Measurements from ENCODE around the gene RPL19. TPM values are rescaled to one million over a fixed set of nuclear protein-coding genes. Genes with fewer than 3 reads are reported as not detected.

Gene RPL19
- polyA plus RNA-seq, 4 donors = 1,700 to 2,088 (median 1,890) TPM

DNA sequence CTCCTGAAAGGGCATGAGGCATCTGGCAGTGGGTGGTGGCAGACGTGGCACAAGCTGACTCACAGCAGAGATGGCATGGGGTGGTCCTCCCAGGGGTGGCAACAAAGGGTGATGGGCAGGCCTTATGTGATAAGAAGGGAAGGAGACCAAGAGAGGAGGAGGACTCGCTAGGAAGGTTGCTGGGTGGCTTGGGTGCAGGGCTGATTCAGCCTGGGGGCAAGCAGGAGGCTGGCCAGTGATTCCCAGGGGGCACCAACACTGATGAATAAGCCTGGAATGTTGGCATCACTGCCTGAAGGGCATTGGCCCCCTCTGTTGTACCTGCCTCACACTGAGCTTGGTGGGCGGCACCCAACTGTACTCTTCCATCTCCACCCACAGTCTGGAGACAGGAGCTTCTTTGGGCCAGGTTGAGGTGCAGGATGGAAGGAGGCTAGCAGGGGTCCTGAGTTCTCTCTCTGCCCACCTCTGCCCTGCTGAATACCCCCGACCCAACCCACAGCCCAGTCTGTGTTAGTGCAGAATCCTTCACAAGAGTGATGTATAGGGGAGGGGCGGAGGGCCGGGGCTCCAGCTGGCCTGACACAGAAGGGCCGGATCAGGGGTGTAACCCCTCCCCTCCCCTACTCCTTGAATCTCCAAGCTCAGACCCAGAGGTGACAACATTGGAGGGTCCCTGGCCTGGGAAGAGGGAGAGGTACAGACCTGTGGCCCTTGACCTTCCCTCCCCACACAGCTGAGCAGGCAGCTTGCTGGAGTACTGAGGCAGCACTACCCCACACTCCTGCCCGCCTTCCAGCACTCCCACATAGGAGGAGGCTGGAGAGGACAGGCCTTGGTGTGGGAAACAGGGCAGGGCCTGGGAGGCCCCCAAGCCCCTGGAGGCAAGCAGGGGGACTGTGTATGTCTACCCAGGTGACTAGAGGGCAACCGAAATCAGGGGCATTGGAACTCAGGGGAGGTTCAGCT, 23.1 kb downstream of the RPL19 start:
- no peak for DNase-seq (ENCODE audit: low read depth in 4 of 4, low spot score in 3 of 4)

DNA sequence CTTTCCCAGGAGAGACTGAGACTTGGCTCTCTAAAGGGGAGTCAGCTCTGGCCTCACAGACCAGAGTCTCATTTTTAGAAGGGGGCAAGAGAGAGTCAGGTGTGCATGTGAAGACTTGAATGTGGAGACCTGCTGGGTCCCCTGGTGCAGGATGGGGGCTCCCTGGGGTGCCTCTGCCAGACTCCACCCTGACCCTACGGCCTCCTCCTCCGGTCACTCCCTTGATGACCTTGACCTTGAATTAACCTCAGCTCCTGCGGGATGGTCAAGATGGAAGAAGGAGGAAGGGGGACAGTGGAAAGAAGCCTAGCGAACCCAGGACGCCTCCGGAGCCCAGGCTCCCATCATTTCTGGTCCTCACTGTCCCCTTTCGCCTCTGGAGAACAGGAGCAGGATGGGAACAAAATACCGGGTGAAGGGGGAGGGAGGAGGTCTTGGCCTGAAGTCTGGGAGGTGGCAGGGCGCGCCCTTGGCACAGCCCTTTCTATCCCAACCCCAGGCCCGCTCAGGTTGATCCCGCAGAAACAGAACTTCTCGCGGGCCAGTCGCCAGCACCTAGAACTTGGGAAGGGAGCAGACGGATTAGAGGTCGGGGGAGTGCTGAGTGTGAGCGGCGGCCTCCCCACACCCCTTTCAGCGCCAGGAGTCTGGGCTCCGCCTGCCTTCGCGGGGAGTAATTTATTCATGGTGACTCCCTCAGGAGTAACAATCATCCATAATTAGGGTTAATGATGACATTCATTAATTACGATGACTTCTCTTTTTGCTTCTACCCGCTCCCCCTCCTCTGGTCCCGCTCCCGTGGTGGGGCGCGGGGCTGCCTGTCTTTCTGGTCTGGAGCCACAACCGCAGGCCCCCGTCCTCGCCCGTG, 24.1 kb downstream of the RPL19 start:
- DNase-seq (ENCODE audit: low read depth in 4 of 4, low spot score in 3 of 4) = no peak

DNA sequence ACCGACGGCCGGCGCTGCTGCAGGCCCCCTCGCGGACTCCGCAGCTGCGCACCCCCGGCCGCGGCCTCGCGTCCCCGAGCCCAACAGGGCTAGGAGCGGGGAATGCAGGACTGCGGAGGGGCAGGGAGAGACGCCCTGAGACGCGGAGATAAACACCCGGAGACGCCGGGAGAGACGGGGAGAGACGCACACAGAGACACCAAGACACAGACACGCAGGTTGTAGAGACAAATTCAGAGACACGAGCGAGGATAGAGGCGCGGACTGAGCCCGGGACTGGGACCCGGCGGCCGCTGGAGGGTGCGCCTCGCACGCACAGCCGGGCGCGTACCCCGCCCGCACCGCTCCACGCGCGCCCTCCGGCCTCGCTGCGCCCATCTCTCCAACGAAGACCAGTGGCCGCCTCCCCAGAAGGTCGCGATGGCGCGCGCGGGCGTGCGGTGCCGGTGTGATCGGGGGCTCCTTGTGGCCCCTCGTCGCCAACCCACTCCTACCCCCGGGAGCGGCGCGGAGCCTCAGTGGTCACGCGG, 24.8 kb downstream of the RPL19 start:
- no peak for DNase-seq (ENCODE audit: low read depth in 4 of 4, low spot score in 3 of 4)

DNA sequence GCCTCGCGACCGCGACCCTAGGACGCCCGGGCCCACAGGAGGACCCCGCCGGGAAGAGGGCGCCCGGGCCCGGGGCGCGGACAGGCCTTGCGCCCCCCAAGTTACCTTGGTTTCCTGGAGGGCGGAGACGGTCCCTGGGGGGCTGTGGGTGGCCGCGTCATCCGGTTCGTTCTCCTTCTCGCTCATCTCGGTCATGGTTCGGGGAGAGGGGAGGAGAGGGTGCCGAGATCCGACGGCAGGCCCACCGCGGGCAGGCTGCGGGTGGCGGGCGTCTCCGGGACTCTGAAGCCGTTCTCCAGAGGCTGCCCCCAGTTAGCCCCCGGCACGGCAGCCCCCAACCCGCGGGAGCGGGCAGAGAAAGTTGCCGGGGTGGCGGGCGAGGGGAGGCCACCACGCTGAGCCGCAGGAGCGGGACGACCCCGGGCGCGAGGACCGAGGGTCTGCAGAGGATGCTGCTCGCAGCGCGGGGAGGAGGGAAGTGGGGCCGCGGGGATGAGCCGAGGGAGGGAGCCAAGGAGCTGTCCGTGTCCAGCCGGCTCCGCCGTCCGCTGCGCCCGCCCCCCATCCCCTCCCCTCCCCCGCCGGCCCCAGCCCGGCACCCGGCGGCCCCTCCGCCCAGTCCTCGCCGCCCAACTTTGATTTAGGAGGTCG, 25.4 kb downstream of the RPL19 start, which contains the start of gene STAC2:
STAC2 (minus strand) TSS at position 638 of the 651 bp plus-strand sequence; CDS start at position 195, 443 bp downstream.
- DNase-seq (ENCODE audit: low read depth in 4 of 4, low spot score in 3 of 4) = no peak

DNA sequence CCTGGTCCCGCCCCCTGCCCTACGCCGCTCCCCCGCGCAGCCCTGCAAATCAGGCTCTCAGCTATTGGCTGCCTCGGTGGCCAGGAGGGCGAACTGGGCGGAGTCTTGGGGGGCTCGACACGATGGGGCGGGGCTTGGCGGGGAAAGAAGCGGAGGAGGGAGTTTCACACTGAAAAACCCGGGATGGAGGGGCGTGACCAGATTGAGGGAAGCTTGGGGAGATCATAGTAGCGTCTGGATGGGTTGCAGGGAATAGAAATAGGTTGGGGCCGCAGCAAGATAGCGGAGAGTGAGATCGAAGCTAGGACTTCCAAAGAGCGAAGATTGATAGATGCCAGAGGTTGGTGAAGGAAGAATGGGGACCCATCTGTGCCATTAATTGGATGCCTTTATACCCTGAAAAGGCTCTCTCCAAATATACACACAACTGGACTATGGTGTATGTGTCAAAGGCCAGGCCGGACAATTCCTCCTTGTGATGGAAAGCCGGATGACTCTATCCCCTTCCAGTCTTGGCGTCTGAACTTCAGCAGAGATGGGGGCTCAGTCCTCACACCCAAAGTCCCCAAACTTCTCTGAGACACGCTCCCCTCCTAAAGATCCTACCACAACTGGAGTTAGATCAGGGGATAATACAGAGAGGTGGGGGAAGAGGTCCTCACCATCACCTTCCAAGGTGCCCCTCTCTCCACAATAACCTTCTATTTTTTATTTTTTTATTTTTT, 26.0 kb downstream of the RPL19 start:
- DNase-seq (ENCODE audit: low read depth in 4 of 4, low spot score in 3 of 4) = peak; percentile 70 to 78 (median 76)

DNA sequence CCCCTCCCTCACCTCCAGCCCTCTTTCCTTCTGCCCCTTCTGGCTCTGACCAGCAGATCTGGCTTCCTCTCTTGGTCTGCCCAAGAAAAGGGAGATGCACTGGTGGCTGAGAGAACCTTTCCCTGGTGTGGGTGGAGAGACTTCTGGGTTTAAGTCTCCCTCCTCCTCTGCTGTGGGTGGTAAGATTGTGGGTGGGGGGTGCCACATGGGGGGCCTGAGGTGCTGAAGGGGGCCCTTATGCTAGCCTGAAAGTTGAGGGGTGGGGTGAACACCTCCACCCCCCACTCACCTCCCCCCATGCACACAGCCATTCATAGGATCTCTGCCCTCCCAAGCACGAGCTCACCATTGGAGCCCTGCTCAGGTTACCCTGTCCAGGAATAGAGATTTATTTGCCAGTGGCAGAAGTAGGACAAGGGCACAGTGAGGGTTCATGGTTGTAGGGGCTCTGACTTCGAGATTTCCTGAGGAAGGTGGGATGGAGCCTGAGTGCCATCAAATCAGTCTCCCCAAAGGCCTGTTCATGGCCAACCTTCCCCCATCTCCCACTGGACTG, 27.4 kb downstream of the RPL19 start:
- no peak for DNase-seq (ENCODE audit: low read depth in 4 of 4, low spot score in 3 of 4)

DNA sequence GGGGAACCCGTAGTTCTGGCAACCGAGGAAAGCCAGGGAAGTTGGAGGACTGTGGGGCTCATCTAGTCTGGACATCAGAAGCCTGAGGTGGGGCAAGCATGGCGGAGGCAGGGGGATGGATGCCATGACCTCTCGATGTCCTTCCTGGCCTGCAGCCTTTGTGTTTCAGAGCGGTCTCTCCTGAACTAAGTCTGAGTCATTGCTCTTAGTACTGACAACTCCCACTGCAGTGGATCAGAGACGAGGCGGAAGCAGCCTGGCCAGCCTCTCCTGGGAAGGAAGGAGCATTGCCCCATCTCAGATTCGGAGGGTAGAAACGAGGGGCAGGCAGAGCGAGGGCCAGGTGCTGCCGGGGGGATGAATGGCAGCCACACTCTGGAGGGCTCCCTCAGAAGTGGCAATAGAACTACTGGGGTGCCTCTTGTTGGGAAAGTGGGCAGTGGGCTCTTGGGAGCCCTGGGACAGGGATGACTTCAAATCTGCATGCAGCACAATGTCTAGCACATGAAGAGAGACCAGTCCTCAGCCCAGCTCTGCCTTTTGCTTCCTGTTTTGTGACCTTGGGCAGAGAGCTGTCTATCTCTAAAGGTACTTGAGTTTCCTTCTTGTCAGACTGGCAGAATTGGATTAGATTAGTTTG, 29.3 kb downstream of the RPL19 start:
- DNase-seq (ENCODE audit: low read depth in 4 of 4, low spot score in 3 of 4) = no peak

DNA sequence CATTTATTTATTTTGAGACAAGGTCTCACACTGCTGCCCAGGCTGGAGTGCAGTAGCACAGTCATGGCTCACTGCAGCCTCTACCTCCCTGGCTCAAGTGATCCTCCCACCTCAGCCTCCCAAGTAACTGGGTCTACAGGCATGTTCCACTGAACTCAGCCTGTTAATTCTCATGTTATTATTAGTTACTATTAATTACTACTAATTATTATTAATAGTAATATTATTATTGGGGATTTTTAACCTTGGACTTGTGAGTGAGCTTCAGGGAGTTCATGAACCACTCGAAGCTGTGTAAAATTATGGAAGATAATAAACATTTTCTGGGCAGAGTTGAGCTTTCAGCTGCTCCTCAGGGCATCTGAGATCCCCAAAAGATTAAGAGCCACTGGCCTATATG, 30.3 kb downstream of the RPL19 start:
- no peak for DNase-seq (ENCODE audit: low read depth in 4 of 4, low spot score in 3 of 4)

DNA sequence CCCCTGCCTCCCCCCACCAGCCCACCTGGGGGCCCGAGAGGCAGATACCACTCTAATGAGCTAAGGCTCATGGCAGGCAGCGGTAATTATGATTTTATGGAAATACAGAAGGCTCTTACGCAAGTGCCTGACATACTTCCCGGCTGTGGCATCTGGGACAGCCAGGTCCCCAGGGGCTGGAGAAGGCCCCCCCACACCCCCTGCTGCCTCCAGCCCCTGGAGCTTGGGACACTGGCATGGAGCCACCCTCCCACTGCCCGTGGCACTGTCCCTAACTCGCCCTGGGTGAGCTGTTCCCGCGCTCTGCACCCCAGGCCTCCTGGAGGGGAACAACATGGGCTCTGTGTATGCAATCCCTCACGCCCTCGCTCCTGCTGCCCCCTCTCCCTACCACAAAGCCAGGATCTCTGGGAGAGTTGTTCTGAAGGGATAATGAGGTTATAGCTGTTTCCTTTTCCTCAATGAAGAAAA, 31.0 kb downstream of the RPL19 start:
- DNase-seq (ENCODE audit: low read depth in 4 of 4, low spot score in 3 of 4) = no peak

DNA sequence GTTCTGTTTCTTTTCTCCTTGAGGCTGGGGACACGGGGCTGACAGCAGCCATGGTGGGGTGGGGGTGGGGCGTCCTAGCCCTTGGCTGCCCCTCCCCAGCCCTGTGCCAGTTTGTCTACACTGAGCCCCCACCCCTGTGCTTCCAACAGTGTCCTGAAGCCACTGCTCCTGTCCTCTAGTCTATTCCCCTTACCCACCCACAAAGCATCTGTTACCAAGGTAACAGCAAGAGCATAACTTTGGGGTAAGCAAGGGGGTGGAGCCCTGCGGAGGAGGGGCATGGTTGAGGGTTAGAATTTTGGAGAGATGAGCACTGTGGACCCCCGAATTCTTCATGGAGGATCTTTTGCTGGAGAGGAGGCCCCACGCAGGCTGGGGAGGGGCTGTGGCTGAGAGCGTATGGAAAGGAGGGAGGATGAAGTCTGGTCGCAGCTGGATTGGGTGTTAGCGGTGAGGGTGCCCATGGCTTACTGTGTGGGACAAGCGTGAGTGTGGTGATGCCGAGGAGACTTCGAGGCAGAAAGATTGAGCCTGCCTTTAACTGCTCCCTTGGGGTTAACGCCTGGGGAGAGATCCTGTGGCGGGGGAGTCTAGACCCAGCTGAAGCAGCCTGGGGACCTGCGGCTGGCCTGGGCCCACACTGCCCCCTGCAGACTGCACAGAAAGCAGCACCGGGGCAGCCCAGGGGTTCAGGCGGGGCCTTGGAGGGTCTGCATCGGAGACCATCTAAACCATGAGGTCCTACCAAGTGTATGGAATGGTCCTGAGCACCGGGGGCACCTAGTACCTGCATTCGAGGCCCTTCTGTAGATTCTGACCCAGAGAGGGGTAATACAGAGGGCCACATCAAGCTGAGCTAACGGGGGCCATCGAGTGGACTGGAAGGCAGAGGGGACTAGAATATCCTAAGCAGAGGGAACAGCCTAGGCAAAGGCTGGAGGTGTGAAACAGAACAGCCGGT, 31.8 kb downstream of the RPL19 start:
- no peak for DNase-seq (ENCODE audit: low read depth in 4 of 4, low spot score in 3 of 4)

DNA sequence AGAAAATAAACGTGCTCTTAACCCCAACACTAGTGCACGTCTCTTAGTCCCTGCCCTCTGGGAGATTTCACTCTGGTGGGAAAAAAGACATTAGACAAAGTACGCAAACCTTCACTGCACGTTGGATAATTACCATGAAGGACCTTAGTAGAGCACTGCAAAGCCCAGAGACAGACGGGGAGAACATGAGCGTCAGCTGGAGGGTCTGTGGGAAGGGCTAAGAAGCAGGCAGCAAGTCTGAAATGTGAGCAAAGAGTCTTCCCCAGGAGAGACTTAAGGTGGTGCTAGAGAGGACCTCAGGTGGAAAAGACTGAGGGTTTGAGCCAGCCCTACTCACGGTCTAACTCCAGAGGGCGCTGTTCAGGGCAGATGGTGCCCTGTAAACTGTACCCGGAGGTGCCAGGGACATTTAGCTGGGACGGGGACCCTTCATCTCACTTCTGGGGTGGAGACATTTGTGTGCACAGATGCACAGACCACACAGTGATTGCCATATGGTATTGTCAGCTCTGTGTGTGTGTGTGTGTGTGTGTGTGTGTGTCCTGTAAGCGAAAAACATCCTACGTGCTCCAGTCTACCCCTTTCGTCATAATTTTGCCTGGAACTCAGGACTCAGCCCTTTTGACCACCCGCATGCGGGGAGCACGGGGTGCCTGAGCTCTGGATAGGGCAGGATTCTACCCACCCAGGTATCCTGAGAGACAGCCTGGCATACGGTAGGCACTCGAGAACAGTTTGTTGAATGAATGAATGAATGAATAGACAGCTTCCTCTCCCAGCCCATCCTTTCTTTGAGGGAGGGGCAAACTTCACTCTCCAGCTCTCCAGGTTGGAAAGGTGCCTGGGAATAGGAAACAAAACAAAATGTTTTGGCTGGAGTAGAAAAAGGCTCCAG, 35.7 kb downstream of the RPL19 start:
- no peak for DNase-seq (ENCODE audit: low read depth in 4 of 4, low spot score in 3 of 4)

DNA sequence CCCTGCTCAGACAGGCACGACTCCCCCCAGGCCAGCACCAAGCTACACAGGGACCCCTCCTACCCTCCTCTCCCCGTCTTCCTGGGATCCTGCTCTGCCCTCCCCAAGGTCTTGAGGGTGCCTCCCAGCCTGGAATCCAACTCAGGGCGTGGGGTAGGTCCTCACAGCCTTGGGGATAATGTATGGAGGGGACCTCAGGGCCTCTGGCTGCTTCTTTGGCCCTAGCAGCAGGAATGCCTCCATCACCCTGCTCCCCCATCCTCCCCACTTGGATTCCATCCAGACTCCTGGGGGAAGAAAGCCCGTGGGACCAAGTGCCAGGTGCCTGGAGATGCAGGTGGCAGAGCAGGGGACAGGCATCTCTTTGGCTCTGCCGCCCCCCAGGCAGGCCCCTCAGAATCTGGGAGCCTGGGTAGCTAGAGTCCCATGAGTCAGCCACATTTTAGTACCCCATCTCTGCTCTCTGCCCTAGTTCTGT, 36.4 kb downstream of the RPL19 start:
- DNase-seq (ENCODE audit: low read depth in 4 of 4, low spot score in 3 of 4) = no peak

DNA sequence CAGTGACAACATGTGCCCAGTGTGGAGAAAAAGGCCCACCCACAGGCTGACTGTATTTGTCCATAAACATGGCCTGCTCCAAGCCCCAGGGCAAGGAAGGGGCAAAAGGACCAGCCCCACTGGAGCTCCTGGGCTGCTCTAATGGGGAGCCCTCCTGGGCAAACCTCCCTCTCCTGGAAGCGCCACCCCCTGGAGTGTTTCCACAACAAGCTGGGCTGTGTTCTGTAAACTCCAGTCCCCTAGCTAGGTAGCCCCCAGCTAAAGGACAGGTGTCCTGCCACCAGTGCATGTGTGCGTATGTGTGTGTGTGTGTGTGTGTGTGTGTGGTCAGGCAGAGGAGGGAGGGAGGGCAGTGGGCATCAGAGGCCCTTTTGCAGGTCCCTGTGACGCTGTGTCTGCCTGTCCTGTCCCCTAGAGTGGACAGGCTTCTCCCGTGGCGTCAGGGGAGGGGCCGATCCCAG, 36.9 kb downstream of the RPL19 start:
- DNase-seq (ENCODE audit: low read depth in 4 of 4, low spot score in 3 of 4) = no peak

DNA sequence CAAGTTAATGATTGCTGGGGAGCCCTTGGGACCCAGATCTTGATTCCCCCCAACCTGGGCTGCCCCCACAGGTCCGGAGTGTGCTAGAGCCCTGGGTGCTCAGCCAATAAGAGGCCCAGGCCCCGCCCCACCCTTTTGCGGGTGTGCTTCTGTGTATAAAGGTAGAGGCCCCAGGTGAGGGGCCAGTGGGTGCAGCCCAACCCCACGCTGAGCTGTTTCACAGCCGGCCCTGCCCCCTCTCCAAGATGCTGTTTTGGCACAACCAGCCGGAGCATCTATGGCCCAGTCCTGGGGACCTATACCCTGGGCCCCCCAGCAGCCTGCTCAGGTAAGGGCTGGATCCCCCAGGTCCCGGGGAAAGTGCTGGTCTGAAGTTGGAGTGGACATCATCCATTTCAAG, 37.5 kb downstream of the RPL19 start:
- DNase-seq (ENCODE audit: low read depth in 4 of 4, low spot score in 3 of 4) = no peak

DNA sequence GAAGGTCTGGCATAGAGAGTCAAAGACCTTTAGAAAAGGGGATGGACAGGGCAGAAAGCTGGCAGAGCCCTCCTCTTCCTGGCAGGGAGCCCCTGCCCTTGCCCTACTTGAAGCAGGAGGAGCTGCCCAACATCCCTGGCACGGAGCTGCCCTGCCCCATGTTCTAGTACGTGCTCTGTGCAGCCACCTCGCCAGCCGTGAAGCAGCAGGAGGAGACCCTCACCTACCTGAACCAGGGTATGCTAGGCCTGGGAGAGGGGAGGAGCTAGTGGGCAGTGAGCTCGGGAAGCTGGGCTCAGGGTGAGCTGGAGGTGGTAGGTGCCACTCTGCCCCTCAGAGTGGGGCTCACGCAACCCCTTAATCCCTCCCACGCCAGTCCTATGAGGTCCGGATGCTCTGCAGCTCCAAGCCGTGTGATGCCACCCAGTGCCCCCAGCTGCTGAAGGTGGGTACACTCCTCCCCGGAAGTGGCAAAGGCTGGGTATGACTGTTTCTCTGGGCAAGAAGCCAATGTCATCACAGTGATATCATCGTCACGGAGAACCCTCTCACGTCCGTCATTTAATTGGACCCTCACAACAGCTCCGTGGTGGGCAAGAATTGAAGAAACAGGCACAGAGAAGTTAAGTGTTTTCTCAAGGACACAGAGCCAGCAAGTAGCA, 38.4 kb downstream of the RPL19 start:
- no peak for DNase-seq (ENCODE audit: low read depth in 4 of 4, low spot score in 3 of 4)
